HEK293T (cell line): ENCODE results near the gene PABPN1.

Experiments
- ARNT ChIP-seq: fragments of 450-650 bp; IDR thresholded peaks from 2 replicates; pipeline ENCODE4 v1.6.1; 2017; ENCODE audit warnings: mild to moderate bottlenecking
- BHLHE40 ChIP-seq: fragments of 450-650 bp; IDR thresholded peaks from 2 replicates; pipeline ENCODE4 v1.6.1; 2016; ENCODE audit warnings: mild to moderate bottlenecking, moderate library complexity, borderline replicate concordance
- FOXK2 ChIP-seq: fragments of 450-650 bp; IDR thresholded peaks from 2 replicates; pipeline ENCODE4 v1.6.1; 2016; ENCODE audit warnings: mild to moderate bottlenecking
- FOXM1 ChIP-seq: fragments of 450-650 bp; IDR thresholded peaks from 2 replicates; pipeline ENCODE4 v1.6.1; 2017; ENCODE audit warnings: mild to moderate bottlenecking, borderline replicate concordance
- LEF1 ChIP-seq: fragments of 450-650 bp; IDR thresholded peaks from 2 replicates; pipeline ENCODE4 v1.6.1; 2017; ENCODE audit warnings: mild to moderate bottlenecking, borderline replicate concordance
- NFRKB ChIP-seq: fragments of 450-650 bp; IDR thresholded peaks from 2 replicates; pipeline ENCODE4 v1.6.1; 2016; ENCODE audit warnings: mild to moderate bottlenecking, moderate library complexity
- SP1 ChIP-seq: fragments of 450-650 bp; IDR thresholded peaks from 2 replicates; pipeline ENCODE4 v1.6.1; 2017
- SUZ12 ChIP-seq: fragments of 450-650 bp; IDR thresholded peaks from 2 replicates; pipeline ENCODE4 v1.6.1; 2016; ENCODE audit warnings: mild to moderate bottlenecking

GRCh38 chr14:23307687-23308644, 13.3 kb upstream of the PABPN1 start:
- TF ChIP-seq FOXM1 (no peak), LEF1 (no peak), FOXK2 (no peak), SUZ12 (no peak), SP1 (no peak), NFRKB (no peak), BHLHE40 (no peak), ARNT (no peak)
